NCI-H146 treated with DMSO at 0.1 percent for 48 hours (cell line): ENCODE measurements around the gene MATN3.

Experiments
- DNase-seq: peaks from one replicate; lab custom pipeline; 2025; ENCODE audit not compliant: unreplicated experiment; lab: John Stamatoyannopoulos, UW

The MATN3 gene

GRCh38 chr2:20008703-20009102, 3.8 kb downstream of the MATN3 start:
- DNase-seq = no peak

DNA sequence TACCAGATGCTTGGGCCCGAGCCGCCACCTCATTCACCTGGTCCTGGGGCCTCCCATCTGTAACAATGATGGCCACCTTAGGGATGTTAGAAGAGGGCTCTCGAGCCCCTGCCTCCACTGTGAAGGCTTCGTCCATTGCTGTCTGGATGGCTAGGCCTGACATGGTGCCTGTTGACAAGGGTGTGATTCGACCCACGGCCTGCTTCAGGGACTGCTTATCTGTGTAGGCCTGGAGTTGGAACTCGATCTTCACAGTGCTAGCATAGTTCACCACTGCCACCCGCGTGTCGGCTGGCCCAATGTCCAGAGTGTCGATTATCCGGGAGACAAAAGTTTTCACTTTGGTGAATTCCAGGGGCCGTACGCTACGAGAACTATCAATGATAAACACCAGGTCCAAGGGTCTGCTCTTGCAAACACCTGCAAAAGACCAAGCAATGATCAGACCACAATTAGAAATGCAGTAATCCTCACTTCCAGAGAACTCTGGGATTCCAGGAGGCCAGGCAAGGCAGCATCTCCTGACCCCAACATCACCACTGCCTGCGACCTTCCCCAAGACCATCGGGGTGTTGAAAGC, 6.5 kb downstream of the MATN3 start:
- DNase-seq = no peak

- no peak for DNase-seq
Measured at GRCh38 chr2:20005067-20005627, 7.3 kb downstream of the MATN3 start.

GRCh38 chr2:20001361-20001863, 11.1 kb downstream of the MATN3 start:
- no peak for DNase-seq

DNA sequence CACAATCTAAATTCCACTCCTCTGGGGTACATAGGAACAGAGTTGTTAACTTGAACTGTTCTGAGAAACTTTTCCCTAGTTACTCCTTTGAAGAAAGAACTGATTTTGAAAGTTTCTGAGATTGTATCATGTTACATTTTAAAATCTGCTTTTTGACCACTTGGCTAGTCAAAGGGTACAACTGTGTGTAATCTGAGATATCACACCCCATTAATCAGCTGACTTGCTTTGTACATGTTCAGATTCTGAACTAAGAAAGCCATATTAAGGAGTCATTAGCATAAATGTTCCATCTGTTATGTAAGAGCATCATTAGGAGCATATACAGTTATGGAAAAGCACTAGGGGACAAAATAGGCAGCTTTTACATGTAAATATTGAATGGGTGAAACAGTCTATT, 18.7 kb downstream of the MATN3 start:
- DNase-seq = no peak

DNA sequence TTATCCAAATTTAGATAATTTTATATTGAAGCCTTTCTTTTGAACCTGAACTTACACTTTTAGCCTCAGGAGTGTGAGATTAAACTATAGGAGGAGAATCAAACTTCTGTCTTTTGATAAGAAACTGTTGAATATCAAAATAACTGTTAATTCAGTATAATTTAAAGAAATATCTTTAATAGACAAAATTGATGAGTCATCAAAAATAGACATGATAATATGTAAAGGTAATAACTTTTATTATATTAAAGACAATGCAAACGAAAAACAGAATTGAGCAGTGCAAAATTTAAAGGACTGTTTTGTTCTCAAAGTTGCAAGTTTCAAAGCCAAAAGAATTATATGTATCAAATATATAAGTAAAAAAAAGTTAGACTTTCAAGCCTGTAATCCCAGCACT, 20.6 kb downstream of the MATN3 start:
- no peak for DNase-seq

GRCh38 chr2:19990416-19990728, 22.1 kb downstream of the MATN3 start:
- DNase-seq = no peak

GRCh38 chr2:19989667-19990415, 22.6 kb downstream of the MATN3 start, which contains the start of gene WDR35:
WDR35 (minus strand) TSS chr2:19990105; CDS start chr2:19990015, 90 bp downstream.
- peak; percentile 81 for DNase-seq

DNA sequence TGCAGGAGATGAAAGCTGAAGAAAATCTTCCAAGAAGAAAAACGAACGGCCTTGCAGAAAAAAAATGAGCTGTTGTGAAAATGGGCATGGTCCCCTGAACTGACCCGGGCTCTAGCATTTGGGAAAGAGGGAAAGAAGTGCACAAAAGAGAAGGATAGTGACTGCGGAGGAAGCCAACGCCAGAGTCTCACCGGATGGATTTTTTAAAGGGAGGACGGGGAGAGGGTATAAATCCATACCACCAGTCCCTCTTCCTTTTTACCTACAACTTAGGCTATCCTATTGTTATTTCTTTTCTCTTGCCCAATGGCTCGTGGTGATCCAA, 23.2 kb downstream of the MATN3 start:
- no peak for DNase-seq

- DNase-seq = no peak
Measured at GRCh38 chr2:19988600-19988999, 23.9 kb downstream of the MATN3 start.

- no peak for DNase-seq
Measured at GRCh38 chr2:19987936-19988335, 24.5 kb downstream of the MATN3 start.

GRCh38 chr2:19982268-19982667, 30.2 kb downstream of the MATN3 start:
- DNase-seq = no peak

- no peak for DNase-seq
Measured at GRCh38 chr2:19979932-19980331, 32.5 kb downstream of the MATN3 start.

DNA sequence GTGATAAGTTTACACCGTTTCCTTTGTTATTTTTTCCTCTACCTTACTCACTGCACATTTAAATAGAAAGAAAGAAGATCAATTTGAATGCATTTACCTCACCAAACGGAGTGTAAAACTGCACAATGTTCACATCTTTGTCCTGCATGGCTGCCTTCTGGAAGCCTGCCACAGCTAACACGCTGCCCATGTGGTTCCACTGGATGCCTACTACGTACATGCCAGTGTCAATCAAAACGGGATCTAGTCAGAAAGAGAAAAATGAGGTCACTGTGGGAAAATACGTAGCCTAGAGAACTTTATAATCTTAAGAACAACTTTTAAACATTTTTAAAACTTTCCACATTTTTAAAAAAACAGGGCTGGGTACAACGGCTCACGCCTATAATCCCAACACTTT, 39.0 kb downstream of the MATN3 start:
- DNase-seq = no peak

- DNase-seq = no peak
Measured at GRCh38 chr2:19971691-19972090, 40.8 kb downstream of the MATN3 start.

- no peak for DNase-seq
Measured at GRCh38 chr2:19963386-19963785, 49.1 kb downstream of the MATN3 start.

GRCh38 chr2:19955544-19956422, 56.7 kb downstream of the MATN3 start:
- DNase-seq = peak; percentile 24

DNA sequence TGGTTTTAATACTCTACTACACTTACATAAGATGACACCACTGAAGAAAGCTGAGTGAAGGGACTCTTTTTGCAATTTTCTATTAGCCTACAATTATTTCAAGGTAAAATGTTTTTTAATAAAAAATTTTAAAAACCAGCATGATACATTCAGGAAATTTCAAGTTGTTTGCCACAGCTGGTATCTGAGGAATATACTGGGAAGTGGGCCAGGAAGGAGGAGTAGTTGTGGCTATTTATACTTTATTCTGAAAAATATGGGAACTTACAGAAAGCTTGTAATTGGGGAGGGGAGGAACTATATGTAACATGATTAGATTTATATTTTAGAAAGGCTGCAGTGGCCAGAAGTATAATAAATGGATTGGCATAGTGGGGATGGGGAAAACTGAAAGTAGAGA, 63.4 kb downstream of the MATN3 start:
- no peak for DNase-seq

- DNase-seq = no peak
Measured at GRCh38 chr2:19947184-19947940, 65.1 kb downstream of the MATN3 start.

DNA sequence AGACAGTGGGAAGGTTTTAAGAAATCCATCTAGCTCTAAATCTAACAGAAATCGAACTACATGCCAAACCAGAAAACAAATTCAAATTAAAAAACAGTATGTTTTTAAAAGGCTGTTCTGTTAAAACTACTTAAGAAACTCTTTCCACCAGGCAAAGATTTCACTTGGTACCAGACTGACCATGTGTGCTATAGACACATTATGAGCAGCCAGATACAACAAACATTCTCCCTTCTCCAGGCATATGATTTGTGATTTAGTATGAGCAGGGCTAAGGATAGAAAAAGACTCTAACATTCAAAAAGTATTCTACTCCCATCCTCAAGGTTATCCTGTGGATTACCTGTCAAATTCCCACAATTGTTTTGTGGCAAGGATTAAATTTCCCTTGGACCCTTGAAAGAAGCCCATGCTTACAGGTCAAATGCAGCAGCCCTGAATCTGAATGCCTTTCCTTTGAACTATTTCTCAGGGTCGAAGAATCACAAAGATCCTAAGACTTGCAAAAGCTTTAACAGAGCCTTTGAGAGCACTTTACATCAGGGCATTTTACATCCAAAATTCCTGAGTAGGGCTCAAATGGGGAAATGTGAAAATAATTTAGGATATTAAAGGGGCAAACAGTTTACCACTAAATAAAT, 68.1 kb downstream of the MATN3 start:
- no peak for DNase-seq
